SIG-M5 treated with dmso at 0.1 percent for 504 hours (cell line): ENCODE measurements around the gene TGFBR2.

Experiments
- DNase-seq: peaks from one replicate; lab custom pipeline; 2025; ENCODE audit not compliant: unreplicated experiment; lab: John Stamatoyannopoulos, UW

TGFBR2 gene

GRCh38 chr3:30600572-30600971 is 5.8 kb upstream of the TGFBR2 start:
- no peak for DNase-seq

- peak; percentile 66 for DNase-seq
Observed at GRCh38 chr3:30602946-30603345, 3.5 kb upstream of the TGFBR2 start.

- DNase-seq, result peak; percentile 89
Observed at GRCh38 chr3:30604093-30604492, 2.3 kb upstream of the TGFBR2 start.

- DNase-seq, result peak; percentile 78
Observed at GRCh38 chr3:30604558-30604957, 1.8 kb upstream of the TGFBR2 start.

GRCh38 chr3:30605005-30605404 is 1.4 kb upstream of the TGFBR2 start:
- DNase-seq, result no peak

- DNase-seq, result no peak
Observed at GRCh38 chr3:30605706-30606300, 598 bp upstream of the TGFBR2 start.

GRCh38 chr3:30607032-30607833 is 832 bp downstream of the TGFBR2 start:
- peak; percentile 51 for DNase-seq

- no peak for DNase-seq
Observed at GRCh38 chr3:30608598-30608947, 2.2 kb downstream of the TGFBR2 start.

GRCh38 chr3:30609930-30610701 is 3.7 kb downstream of the TGFBR2 start:
- DNase-seq, result no peak

GRCh38 chr3:30610702-30611368 is 4.4 kb downstream of the TGFBR2 start:
- no peak for DNase-seq

- DNase-seq, result no peak
Observed at GRCh38 chr3:30611613-30612436, 5.4 kb downstream of the TGFBR2 start.

- DNase-seq, result peak; percentile 54
Observed at GRCh38 chr3:30612437-30613132, 6.2 kb downstream of the TGFBR2 start.

- peak; percentile 54 for DNase-seq
Observed at GRCh38 chr3:30613133-30613825, 6.9 kb downstream of the TGFBR2 start.

GRCh38 chr3:30614373-30614772 is 8.0 kb downstream of the TGFBR2 start:
- DNase-seq, result no peak

GRCh38 chr3:30614943-30615342 is 8.5 kb downstream of the TGFBR2 start:
- DNase-seq, result no peak

GRCh38 chr3:30615615-30616346 is 9.4 kb downstream of the TGFBR2 start:
- no peak for DNase-seq

GRCh38 chr3:30616347-30617027 is 10.1 kb downstream of the TGFBR2 start:
- no peak for DNase-seq

- no peak for DNase-seq
Observed at GRCh38 chr3:30617069-30617468, 10.7 kb downstream of the TGFBR2 start.
